GM21381 (cell line): Measurements from ENCODE around the gene RDX.

ENCODE experiments used
- ATAC-seq: cut with Tn5 transposase; IDR thresholded peaks from one replicate; pipeline ENCODE4 v1.9.1; 2021; ENCODE audit warnings: mild to moderate bottlenecking, moderate library complexity; ENCODE audit not compliant: unreplicated experiment

The RDX gene

GRCh38 chr11:110296226-110297075 lies at the start of gene RDX:
TSS of gene RDX (minus strand) at chr11:110296614. CDS start at chr11:110279692, 16,922 bp downstream.
- ATAC-seq, result peak; percentile 80

- ATAC-seq, result no peak
These were observed 49.3 kb upstream of the RDX start for GRCh38 chr11:110345743-110346142.

- ATAC-seq, result no peak
These were observed 44.0 kb upstream of the RDX start for GRCh38 chr11:110340436-110340835.

GRCh38 chr11:110339456-110340250 lies 43.2 kb upstream of the RDX start:
- ATAC-seq, result no peak

- ATAC-seq, result no peak
These were observed 42.3 kb upstream of the RDX start for GRCh38 chr11:110338684-110339083.

GRCh38 chr11:110337570-110338193 lies 41.3 kb upstream of the RDX start:
- ATAC-seq, result no peak

GRCh38 chr11:110336054-110336453 lies 39.6 kb upstream of the RDX start:
- no peak for ATAC-seq

GRCh38 chr11:110335358-110335757 lies 38.9 kb upstream of the RDX start:
- ATAC-seq, result no peak

GRCh38 chr11:110331626-110332025 lies 35.2 kb upstream of the RDX start:
- ATAC-seq, result no peak

- no peak for ATAC-seq
These were observed 33.0 kb upstream of the RDX start for GRCh38 chr11:110329445-110329844.

- no peak for ATAC-seq
These were observed 31.1 kb upstream of the RDX start for GRCh38 chr11:110327508-110327907.

- ATAC-seq, result no peak
These were observed 27.4 kb upstream of the RDX start for GRCh38 chr11:110323786-110324185.

GRCh38 chr11:110319501-110319900 lies 23.1 kb upstream of the RDX start:
- ATAC-seq, result no peak

GRCh38 chr11:110318638-110319404 lies 22.4 kb upstream of the RDX start:
- no peak for ATAC-seq

- ATAC-seq, result no peak
These were observed 21.1 kb upstream of the RDX start for GRCh38 chr11:110317516-110317932.

GRCh38 chr11:110314366-110315095 lies 18.1 kb upstream of the RDX start:
- no peak for ATAC-seq

GRCh38 chr11:110312670-110313069 lies 16.3 kb upstream of the RDX start:
- no peak for ATAC-seq

- ATAC-seq, result no peak
These were observed 15.6 kb upstream of the RDX start for GRCh38 chr11:110311783-110312579.

GRCh38 chr11:110308071-110308470 lies 11.7 kb upstream of the RDX start:
- no peak for ATAC-seq
